Natural killer cell (primary cell): ENCODE results near the gene MYD88. TPM values are rescaled to one million over a fixed set of nuclear protein-coding genes. Genes with fewer than 3 reads are reported as not detected.

Experiments used
- ATAC-seq, 3 donors: fragments of 150-1000 bp in 2 of 3; fragments of 200-7000 bp in 1 of 3; cut with Tn5 transposase; 1 replicate in 1 of 3; 2 replicates in 2 of 3; pipeline ENCODE4 v1.10.0; 2021; ENCODE audit warnings: mild to moderate bottlenecking in 2 of 3, moderate library complexity in 2 of 3
- DNase-seq, 2 donors: peaks; one replicate each; pipeline versions ENCODE4 v3.0.0 to v3.0.0-alpha.2; 2013 to 2021; ENCODE audit warnings: mixed read lengths in 1 of 2
- H3K27ac ChIP-seq: one replicate; pipeline ENCODE4 v1.5.1; 2013; ENCODE audit warnings: mild to moderate bottlenecking, low read length
- H3K27me3 ChIP-seq: one replicate; pipeline ENCODE4 v1.6.1; 2013; ENCODE audit warnings: low read length; ENCODE audit not compliant: control insufficient read depth, insufficient read depth
- H3K36me3 ChIP-seq: one replicate; pipeline ENCODE4 v1.6.1; 2013; ENCODE audit warnings: low read length; ENCODE audit not compliant: control insufficient read depth, insufficient read depth
- H3K4me1 ChIP-seq: one replicate; pipeline ENCODE4 v1.6.1; 2013; ENCODE audit warnings: low read length; ENCODE audit not compliant: control insufficient read depth, insufficient read depth
- H3K4me3 ChIP-seq: one replicate; pipeline ENCODE4 v1.5.1; 2013; ENCODE audit warnings: low read length
- H3K9me3 ChIP-seq: one replicate; pipeline ENCODE4 v1.6.1; 2013; ENCODE audit warnings: low read length; ENCODE audit not compliant: control insufficient read depth, insufficient read depth
- H3K27ac Mint-ChIP-seq, 2 donors: one replicate each; pipeline ENCODE4 v1.8.0; 2022; ENCODE audit warnings: mild to moderate bottlenecking in 2 of 2, mixed read lengths in 2 of 2, moderate library complexity in 1 of 2
- H3K27me3 Mint-ChIP-seq, 2 donors: one replicate each; pipeline ENCODE4 v1.8.0; 2022; ENCODE audit warnings: low read depth in 2 of 2, mixed read lengths in 2 of 2
- H3K36me3 Mint-ChIP-seq: one replicate; pipeline ENCODE4 v1.8.0; 2022; ENCODE audit warnings: mixed read lengths
- H3K4me1 Mint-ChIP-seq, 2 donors: one replicate each; pipeline ENCODE4 v1.8.0; 2022; ENCODE audit warnings: mixed read lengths in 2 of 2
- H3K4me3 Mint-ChIP-seq: one replicate; pipeline ENCODE4 v1.8.0; 2022; ENCODE audit warnings: mild to moderate bottlenecking, moderate library complexity, mixed read lengths
- H3K9me3 Mint-ChIP-seq, 2 donors: one replicate each; pipeline ENCODE4 v1.8.0; 2022; ENCODE audit warnings: mixed read lengths in 2 of 2
- WGBS: methylation state at CpG from one replicate; pipeline ENCODE4 v1.1.7; 2013; ENCODE audit warnings: missing lambda C conversion rate; ENCODE audit not compliant: insufficient coverage; 5-methylcytosine and 5-hydroxymethylcytosine counted together
- intact Hi-C: fragments of 100-400 bp; cut with micrococcal nuclease; formaldehyde crosslinking; loops from one replicate; pipeline ENCODE4 v1.14.2; 2022
- total RNA-seq, 4 donors: library from RNA; stranded (reverse); fragments of 120-200 nt in 1 of 4; gene quantifications; one replicate each; pipeline versions ENCODE4 v1.2.3 to v1.2.4, GENCODE V29; 2013 to 2022
- TF ChIP-seq, protein P1 (sequence below): fragments of 200-600 bp; IDR thresholded peaks from one replicate; pipeline ENCODE4 v1.8.0; 2022; ENCODE audit warnings: antibody characterized with exemption

Gene MYD88
- total RNA-seq, 3 donors from 2014 or later (not counting 1 experiment from before 2014, with no cell fraction given), result 60.5 to 71.0 (median 67.7) TPM

DNA sequence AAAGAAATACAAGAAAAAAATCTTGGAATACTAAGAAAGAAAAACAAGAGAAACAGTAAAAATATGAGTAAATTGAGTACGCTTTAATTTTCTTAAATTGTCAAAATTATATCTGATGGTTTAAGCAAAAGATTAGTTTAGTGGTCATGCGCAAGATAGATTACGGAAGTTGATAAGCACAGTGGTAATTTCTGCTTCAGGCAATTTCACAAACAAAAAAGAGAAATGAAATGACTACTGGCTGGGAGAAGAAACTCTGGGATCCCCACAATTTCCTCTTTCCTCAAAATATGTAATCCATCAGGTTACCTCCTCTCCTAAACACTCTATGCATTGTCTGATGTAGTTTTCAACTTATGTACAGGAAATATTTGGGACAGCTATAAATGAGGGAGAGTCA lies 9.0 kb downstream of the MYD88 start:
- H3K36me3 ChIP-seq, result peaks cover 1% of the 10 kb centered on the region
- H3K27ac ChIP-seq, result no peak overlapping the region
- Mint-ChIP-seq H3K4me3 (no peak overlapping the region), H3K27me3 (no peaks in the 10 kb centered on the region), H3K36me3 (peaks cover 11% of the 10 kb centered on the region), H3K27ac (no peak overlapping the region), H3K9me3 (peaks cover 2 to 9% of the 10 kb centered on the region in 2 donors), H3K4me1 (peaks cover 11 to 15% of the 10 kb centered on the region in 2 donors)
- no peak overlapping the region for H3K4me3 ChIP-seq
- peaks cover 22% of the 10 kb centered on the region for H3K4me1 ChIP-seq
- H3K9me3 ChIP-seq, result peaks cover 4% of the 10 kb centered on the region
- intact Hi-C loops, result no loop called here
- TF ChIP-seq, protein P1, sequence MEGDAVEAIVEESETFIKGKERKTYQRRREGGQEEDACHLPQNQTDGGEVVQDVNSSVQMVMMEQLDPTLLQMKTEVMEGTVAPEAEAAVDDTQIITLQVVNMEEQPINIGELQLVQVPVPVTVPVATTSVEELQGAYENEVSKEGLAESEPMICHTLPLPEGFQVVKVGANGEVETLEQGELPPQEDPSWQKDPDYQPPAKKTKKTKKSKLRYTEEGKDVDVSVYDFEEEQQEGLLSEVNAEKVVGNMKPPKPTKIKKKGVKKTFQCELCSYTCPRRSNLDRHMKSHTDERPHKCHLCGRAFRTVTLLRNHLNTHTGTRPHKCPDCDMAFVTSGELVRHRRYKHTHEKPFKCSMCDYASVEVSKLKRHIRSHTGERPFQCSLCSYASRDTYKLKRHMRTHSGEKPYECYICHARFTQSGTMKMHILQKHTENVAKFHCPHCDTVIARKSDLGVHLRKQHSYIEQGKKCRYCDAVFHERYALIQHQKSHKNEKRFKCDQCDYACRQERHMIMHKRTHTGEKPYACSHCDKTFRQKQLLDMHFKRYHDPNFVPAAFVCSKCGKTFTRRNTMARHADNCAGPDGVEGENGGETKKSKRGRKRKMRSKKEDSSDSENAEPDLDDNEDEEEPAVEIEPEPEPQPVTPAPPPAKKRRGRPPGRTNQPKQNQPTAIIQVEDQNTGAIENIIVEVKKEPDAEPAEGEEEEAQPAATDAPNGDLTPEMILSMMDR, result no peak
- ATAC-seq, result no peak
- WGBS, result 78% methylated on average over 3 of the region's 3 CpGs
- no peak for DNase-seq
- H3K27me3 ChIP-seq, result no peaks in the 10 kb centered on the region

DNA sequence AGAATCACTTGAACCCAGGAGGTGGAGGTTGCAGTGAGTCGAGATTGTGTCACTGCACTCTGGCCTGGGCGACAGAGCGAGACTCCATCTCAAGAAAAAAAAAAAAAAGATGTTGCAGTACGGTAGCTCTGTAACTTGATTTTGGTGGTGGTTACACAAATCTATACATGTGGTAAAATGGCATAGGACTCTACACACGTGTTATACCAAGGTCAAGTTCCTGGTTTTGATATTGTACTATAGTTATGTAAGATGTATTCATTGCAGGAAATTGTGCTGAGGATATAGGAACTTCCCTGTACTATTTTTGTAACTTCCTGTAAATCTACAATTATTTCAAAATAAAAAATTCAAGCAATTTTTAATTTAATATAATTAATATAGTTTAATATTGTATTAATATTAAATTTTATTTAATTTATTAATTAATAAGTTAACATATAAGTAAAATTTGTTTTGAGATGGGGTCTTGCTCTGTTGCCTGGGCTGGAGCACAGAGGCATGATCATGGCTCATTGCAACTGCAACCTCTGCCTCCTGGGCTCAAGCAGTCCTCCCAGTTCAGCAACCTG lies 9.9 kb downstream of the MYD88 start:
- H3K27me3 ChIP-seq, result no peaks in the 10 kb centered on the region
- no peaks in the 10 kb centered on the region for H3K36me3 ChIP-seq
- DNase-seq (no peak), ATAC-seq (no peak)
- 55% methylated on average over 5 of the region's 5 CpGs for WGBS
- Mint-ChIP-seq H3K4me1 (peaks cover 11 to 21% of the 10 kb centered on the region in 2 donors), H3K36me3 (peaks cover 11% of the 10 kb centered on the region), H3K27ac (no peak overlapping the region), H3K9me3 (peaks cover 2 to 9% of the 10 kb centered on the region in 2 donors), H3K4me3 (no peak overlapping the region), H3K27me3 (no peaks in the 10 kb centered on the region)
- H3K27ac ChIP-seq, result no peak overlapping the region
- peaks cover 22% of the 10 kb centered on the region for H3K4me1 ChIP-seq
- peaks cover 4% of the 10 kb centered on the region for H3K9me3 ChIP-seq
- no peak overlapping the region for H3K4me3 ChIP-seq
- TF ChIP-seq, protein P1, result no peak
- intact Hi-C loops, result no loop called here

DNA sequence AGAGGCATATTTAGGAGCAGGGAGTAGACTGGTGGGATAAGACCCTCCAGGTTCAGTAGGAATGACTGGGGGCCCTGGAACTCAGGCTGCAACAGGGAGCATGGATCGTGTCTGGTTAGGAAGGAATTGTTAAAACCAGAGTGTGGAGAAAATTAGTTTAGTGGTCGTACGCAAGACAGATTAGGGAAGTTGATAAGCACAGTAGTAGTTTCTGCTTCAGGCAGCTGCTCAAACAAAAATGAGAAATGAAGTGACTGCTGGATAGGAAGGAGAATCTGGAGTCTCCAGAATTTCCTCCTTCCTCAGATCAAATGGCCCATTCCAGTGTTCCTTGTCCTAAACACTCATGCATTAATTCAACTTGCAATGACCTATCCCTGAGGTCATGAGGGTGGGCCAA lies 11.2 kb downstream of the MYD88 start:
- Mint-ChIP-seq H3K4me3 (no peak overlapping the region), H3K9me3 (peaks cover 2 to 9% of the 10 kb centered on the region in 2 donors), H3K4me1 (peaks cover 11 to 21% of the 10 kb centered on the region in 2 donors), H3K27me3 (no peaks in the 10 kb centered on the region), H3K27ac (peak overlapping the region in 1 of 2 donors; percentile 3), H3K36me3 (peaks cover 11% of the 10 kb centered on the region)
- Histone ChIP-seq H3K36me3 (no peaks in the 10 kb centered on the region), H3K4me3 (no peak overlapping the region), H3K27ac (peak overlapping the region; percentile 56), H3K9me3 (peaks cover 4% of the 10 kb centered on the region), H3K4me1 (peaks cover 22% of the 10 kb centered on the region), H3K27me3 (no peaks in the 10 kb centered on the region)
- intact Hi-C loops, result no loop called here
- 36% methylated on average over 3 of the region's 3 CpGs for WGBS
- ATAC-seq (no peak), DNase-seq (no peak)
- TF ChIP-seq, protein P1, result no peak
